GM21825 (cell line): Measurements from ENCODE around the gene TATDN2.

Experiments used
- ATAC-seq: cut with Tn5 transposase; IDR thresholded peaks from one replicate; pipeline ENCODE4 v1.9.1; 2021; ENCODE audit warnings: mild to moderate bottlenecking, moderate library complexity; ENCODE audit not compliant: unreplicated experiment

TATDN2 gene

GRCh38 chr3:10248184-10248983 is at the start of gene TATDN2:
Gene TATDN2, plus strand, starts transcription at chr3:10248459. Its CDS starts 742 bp downstream, at chr3:10249201.
- ATAC-seq: peak; percentile 97

- ATAC-seq: peak; percentile 72
These were observed 49.3 kb upstream of the TATDN2 start for GRCh38 chr3:10198761-10199649.

DNA sequence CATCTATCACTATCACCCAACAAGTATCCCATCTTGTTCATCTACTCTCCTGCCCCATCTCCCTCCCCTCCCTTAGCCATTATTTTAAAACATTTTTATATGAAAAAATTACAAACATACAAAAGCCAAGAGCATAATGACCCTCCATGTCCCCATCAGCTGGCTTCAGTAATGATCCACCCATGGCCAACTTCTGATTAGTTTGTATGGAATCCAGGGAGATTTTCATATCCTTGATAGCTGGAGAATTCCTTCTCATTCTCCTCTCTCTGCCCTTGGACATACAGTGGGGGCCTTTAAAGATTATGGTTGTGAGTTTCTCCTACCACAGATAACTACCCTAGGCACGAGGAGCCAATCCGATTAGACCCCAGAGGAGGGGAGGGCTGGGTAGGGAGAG is 43.3 kb upstream of the TATDN2 start:
- no peak for ATAC-seq

DNA sequence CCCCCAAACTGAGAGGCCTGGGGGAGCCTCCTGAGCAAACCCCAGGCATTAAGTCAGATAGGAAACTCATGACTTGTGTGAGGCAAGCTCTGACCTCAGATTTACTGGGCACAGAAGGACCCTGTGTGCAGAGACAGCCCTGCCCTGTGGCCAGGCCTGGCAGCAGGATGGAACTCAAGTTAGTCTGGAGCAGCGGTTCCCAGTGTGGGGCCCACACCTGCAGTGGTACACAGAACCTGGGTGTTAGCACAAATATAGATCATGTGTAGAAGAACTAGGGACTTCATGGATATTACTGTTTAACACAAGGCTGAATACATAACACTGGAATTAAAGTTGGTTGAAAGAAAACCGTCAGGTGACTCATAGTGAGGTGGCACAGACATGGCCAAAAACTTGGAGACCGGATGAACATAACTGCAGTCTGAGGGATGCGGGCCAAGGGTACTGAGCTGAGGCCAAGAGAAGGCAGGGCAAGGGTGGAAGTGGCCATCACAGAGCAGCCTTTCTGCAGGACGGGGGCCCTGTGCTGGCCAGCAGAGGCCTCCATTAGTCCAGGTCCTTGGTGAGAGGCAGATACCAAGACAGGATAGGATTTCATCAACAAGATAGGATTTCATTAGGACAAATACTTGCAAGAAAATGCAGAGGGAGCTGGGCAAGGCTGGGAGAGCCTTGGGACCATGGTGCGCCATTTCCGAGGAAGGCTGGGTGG is 42.7 kb upstream of the TATDN2 start:
- ATAC-seq: no peak

DNA sequence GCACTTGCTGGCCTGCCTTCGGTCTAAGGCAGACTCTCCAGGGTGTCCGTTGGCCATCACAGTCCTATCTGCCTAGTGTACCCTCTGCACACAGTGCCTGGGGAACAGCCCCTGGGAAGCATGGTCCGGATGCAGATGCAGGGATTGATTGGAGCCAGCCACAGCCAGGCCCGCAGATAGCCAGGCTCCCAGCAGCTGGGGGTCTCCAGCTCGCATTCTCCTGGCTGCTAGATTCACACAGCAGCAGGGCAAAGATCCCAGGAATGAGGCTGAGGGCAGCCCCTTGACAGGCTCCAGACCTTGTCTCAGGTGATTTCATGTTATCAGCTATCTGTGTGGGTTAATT is 42.1 kb upstream of the TATDN2 start:
- ATAC-seq: no peak

GRCh38 chr3:10213156-10213792 is 35.0 kb upstream of the TATDN2 start:
- ATAC-seq: peak; percentile 52

- no peak for ATAC-seq
These were observed 32.5 kb upstream of the TATDN2 start for GRCh38 chr3:10215578-10216368.

GRCh38 chr3:10217359-10217758 is 30.9 kb upstream of the TATDN2 start:
- ATAC-seq: no peak

- ATAC-seq: no peak
These were observed 28.5 kb upstream of the TATDN2 start for GRCh38 chr3:10219737-10220136.

GRCh38 chr3:10223676-10224639 is 24.3 kb upstream of the TATDN2 start:
- ATAC-seq: peak; percentile 59

DNA sequence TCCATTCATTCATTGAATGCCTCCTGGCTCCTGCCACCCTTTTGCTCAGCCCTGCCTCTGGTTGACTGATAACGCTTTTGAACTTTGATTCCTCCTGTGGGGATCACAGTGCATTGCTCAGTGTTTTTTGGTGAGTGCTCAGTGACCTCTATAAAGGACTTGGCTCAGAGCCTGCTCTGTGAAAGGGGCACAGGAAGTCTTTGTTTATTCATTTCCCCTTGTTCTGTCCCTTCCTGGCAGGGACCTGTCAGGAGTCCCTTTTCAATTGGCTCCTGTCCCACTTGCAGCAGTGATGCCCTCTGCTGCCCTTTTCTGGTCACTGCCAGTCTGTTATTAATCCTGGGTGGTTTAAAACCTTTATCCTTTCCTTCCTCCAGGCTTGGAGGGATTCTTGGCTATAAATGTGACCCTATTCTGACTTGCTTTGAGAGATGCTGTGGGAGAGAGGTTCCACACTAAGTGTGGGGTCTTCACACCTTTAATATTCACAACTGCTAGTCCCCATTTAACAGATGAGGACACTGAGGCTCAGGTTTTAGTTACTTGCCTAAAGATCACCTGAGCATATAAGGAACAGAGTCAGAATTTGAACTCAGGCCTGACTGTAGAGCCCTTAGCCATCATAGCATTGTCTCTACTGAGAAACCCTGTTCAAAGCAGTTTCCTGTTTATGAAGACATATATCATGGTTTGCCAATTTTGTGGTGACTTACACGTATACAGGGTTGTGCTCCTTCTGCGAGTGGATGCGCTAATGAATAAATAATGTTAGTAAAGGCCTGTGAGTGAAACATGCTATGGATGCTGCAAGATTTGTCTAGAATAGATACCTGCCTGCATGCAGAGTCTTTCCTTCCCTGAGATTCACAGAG is 23.2 kb upstream of the TATDN2 start:
- peak; percentile 40 for ATAC-seq

DNA sequence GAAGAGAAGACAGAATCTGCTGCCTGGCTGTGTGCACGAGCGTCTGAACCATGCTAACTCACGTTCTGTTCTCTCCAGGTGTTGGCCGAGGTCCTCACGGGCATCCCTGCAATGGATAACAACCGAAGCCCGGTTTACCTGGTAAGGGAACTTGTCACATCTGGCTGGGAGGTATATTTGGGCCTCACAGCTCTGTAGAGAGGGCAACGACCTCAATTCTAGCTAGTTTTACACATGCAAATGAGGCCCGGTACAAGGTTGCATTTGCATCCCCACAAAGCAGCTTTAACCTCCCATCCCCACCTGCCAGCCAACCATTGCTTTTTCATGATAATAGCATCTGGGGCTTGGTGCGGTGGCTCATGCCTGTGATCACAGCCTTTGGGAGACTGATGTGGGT is 22.0 kb upstream of the TATDN2 start:
- ATAC-seq: no peak

GRCh38 chr3:10228248-10228950 is 19.9 kb upstream of the TATDN2 start:
- ATAC-seq: no peak

GRCh38 chr3:10229576-10229975 is 18.7 kb upstream of the TATDN2 start:
- ATAC-seq: no peak

- no peak for ATAC-seq
These were observed 16.1 kb upstream of the TATDN2 start for GRCh38 chr3:10232137-10232536.

GRCh38 chr3:10233988-10234387 is 14.3 kb upstream of the TATDN2 start:
- no peak for ATAC-seq

GRCh38 chr3:10234526-10235230 is 13.6 kb upstream of the TATDN2 start:
- ATAC-seq: no peak
